ENCODE data around the gene PIGT.

Gene PIGT

GRCh38 chr20:45427236-45428149, 11.6 kb downstream of the PIGT start:
- H3K27me3 Mint-ChIP-seq (ENCODE audit: low read depth): no peaks in the 10 kb centered on the region

GRCh38 chr20:45429618-45430017, 13.7 kb downstream of the PIGT start:
- Mint-ChIP-seq H3K36me3 (ENCODE audit: low read depth) (peaks cover 24% of the 10 kb centered on the region), H3K27ac (no peak overlapping the region), H3K9me3 (no peaks in the 10 kb centered on the region), H3K27me3 (ENCODE audit: low read depth) (no peaks in the 10 kb centered on the region), H3K4me1 (ENCODE audit: low read depth) (peaks cover 6% of the 10 kb centered on the region), H3K4me3 (no peak overlapping the region)
- no peak for DNase-seq (ENCODE audit: low spot score)

More at GRCh38 chr20:45427236-45428149, 11.6 kb downstream of the PIGT start:
- DNase-seq (ENCODE audit: low spot score): no peak
- H3K9me3 Mint-ChIP-seq: no peaks in the 10 kb centered on the region
- peak overlapping the region; percentile 9 for H3K27ac Mint-ChIP-seq
- H3K36me3 Mint-ChIP-seq (ENCODE audit: low read depth): peaks cover 26% of the 10 kb centered on the region
- H3K4me3 Mint-ChIP-seq: no peak overlapping the region
- H3K4me1 Mint-ChIP-seq (ENCODE audit: low read depth): peaks cover 5% of the 10 kb centered on the region

- Mint-ChIP-seq H3K27me3 (ENCODE audit: low read depth) (no peaks in the 10 kb centered on the region), H3K9me3 (no peaks in the 10 kb centered on the region), H3K4me1 (ENCODE audit: low read depth) (peaks cover 16% of the 10 kb centered on the region), H3K27ac (no peak overlapping the region), H3K4me3 (no peak overlapping the region), H3K36me3 (ENCODE audit: low read depth) (peaks cover 14% of the 10 kb centered on the region)
- no peak for DNase-seq (ENCODE audit: low spot score)
Observed at GRCh38 chr20:45432294-45432693, 16.4 kb downstream of the PIGT start.

- no peak for DNase-seq (ENCODE audit: low spot score)
- Mint-ChIP-seq H3K36me3 (ENCODE audit: low read depth) (peaks cover 14% of the 10 kb centered on the region), H3K27ac (no peak overlapping the region), H3K9me3 (no peaks in the 10 kb centered on the region), H3K27me3 (ENCODE audit: low read depth) (no peaks in the 10 kb centered on the region), H3K4me1 (ENCODE audit: low read depth) (peaks cover 16% of the 10 kb centered on the region), H3K4me3 (no peak overlapping the region)
Observed at GRCh38 chr20:45433316-45433715, 17.4 kb downstream of the PIGT start.

GRCh38 chr20:45433976-45434375, 18.0 kb downstream of the PIGT start:
- H3K4me1 Mint-ChIP-seq (ENCODE audit: low read depth): peaks cover 16% of the 10 kb centered on the region
- H3K36me3 Mint-ChIP-seq (ENCODE audit: low read depth): peaks cover 14% of the 10 kb centered on the region
- DNase-seq (ENCODE audit: low spot score): no peak
- H3K4me3 Mint-ChIP-seq: no peak overlapping the region
- H3K27ac Mint-ChIP-seq: no peak overlapping the region
- H3K27me3 Mint-ChIP-seq (ENCODE audit: low read depth): no peaks in the 10 kb centered on the region
- H3K9me3 Mint-ChIP-seq: no peaks in the 10 kb centered on the region

- peak overlapping the region; percentile 84 for H3K4me3 Mint-ChIP-seq
- H3K27ac Mint-ChIP-seq: no peak overlapping the region
- peaks cover 10% of the 10 kb centered on the region for H3K36me3 Mint-ChIP-seq (ENCODE audit: low read depth)
- H3K9me3 Mint-ChIP-seq: no peaks in the 10 kb centered on the region
- H3K4me1 Mint-ChIP-seq (ENCODE audit: low read depth): peaks cover 16% of the 10 kb centered on the region
- peak; percentile 76 for DNase-seq (ENCODE audit: low spot score)
- peaks cover 2% of the 10 kb centered on the region for H3K27me3 Mint-ChIP-seq (ENCODE audit: low read depth)
Observed at GRCh38 chr20:45436732-45437485, 21.0 kb downstream of the PIGT start.

- H3K27me3 Mint-ChIP-seq (ENCODE audit: low read depth): peaks cover 13% of the 10 kb centered on the region
- no peak overlapping the region for H3K4me3 Mint-ChIP-seq
- peaks cover 33% of the 10 kb centered on the region for H3K4me1 Mint-ChIP-seq (ENCODE audit: low read depth)
- H3K36me3 Mint-ChIP-seq (ENCODE audit: low read depth): no peaks in the 10 kb centered on the region
- no peaks in the 10 kb centered on the region for H3K9me3 Mint-ChIP-seq
- no peak overlapping the region for H3K27ac Mint-ChIP-seq
- DNase-seq (ENCODE audit: low spot score): no peak
Observed at GRCh38 chr20:45440424-45440823, 24.5 kb downstream of the PIGT start.

GRCh38 chr20:45440891-45441685, 25.1 kb downstream of the PIGT start:
- Mint-ChIP-seq H3K27me3 (ENCODE audit: low read depth) (peaks cover 19% of the 10 kb centered on the region), H3K27ac (no peak overlapping the region), H3K4me1 (ENCODE audit: low read depth) (peaks cover 39% of the 10 kb centered on the region), H3K9me3 (no peaks in the 10 kb centered on the region), H3K36me3 (ENCODE audit: low read depth) (no peaks in the 10 kb centered on the region), H3K4me3 (no peak overlapping the region)
- no peak for DNase-seq (ENCODE audit: low spot score)

- H3K27me3 Mint-ChIP-seq (ENCODE audit: low read depth): peaks cover 21% of the 10 kb centered on the region
- peaks cover 37% of the 10 kb centered on the region for H3K4me1 Mint-ChIP-seq (ENCODE audit: low read depth)
- H3K9me3 Mint-ChIP-seq: no peaks in the 10 kb centered on the region
- H3K27ac Mint-ChIP-seq: no peak overlapping the region
- H3K36me3 Mint-ChIP-seq (ENCODE audit: low read depth): no peaks in the 10 kb centered on the region
- no peak for DNase-seq (ENCODE audit: low spot score)
- no peak overlapping the region for H3K4me3 Mint-ChIP-seq
Observed at GRCh38 chr20:45441746-45442145, 25.8 kb downstream of the PIGT start.

- DNase-seq (ENCODE audit: low spot score): no peak
- Mint-ChIP-seq H3K9me3 (no peaks in the 10 kb centered on the region), H3K27me3 (ENCODE audit: low read depth) (peaks cover 21% of the 10 kb centered on the region), H3K27ac (no peak overlapping the region), H3K36me3 (ENCODE audit: low read depth) (no peaks in the 10 kb centered on the region), H3K4me1 (ENCODE audit: low read depth) (peaks cover 33% of the 10 kb centered on the region), H3K4me3 (peak overlapping the region; percentile 41)
Observed at GRCh38 chr20:45444050-45444449, 28.1 kb downstream of the PIGT start.

GRCh38 chr20:45445805-45446562, 30.0 kb downstream of the PIGT start:
- Mint-ChIP-seq H3K9me3 (no peaks in the 10 kb centered on the region), H3K4me1 (ENCODE audit: low read depth) (peaks cover 33% of the 10 kb centered on the region), H3K27me3 (ENCODE audit: low read depth) (peaks cover 21% of the 10 kb centered on the region), H3K27ac (no peak overlapping the region), H3K36me3 (ENCODE audit: low read depth) (no peaks in the 10 kb centered on the region), H3K4me3 (no peak overlapping the region)
- DNase-seq (ENCODE audit: low spot score): peak; percentile 33

GRCh38 chr20:45448270-45448669, 32.3 kb downstream of the PIGT start:
- Mint-ChIP-seq H3K27ac (no peak overlapping the region), H3K4me3 (no peak overlapping the region), H3K4me1 (ENCODE audit: low read depth) (peaks cover 31% of the 10 kb centered on the region), H3K9me3 (no peaks in the 10 kb centered on the region), H3K36me3 (ENCODE audit: low read depth) (no peaks in the 10 kb centered on the region), H3K27me3 (ENCODE audit: low read depth) (peaks cover 19% of the 10 kb centered on the region)
- no peak for DNase-seq (ENCODE audit: low spot score)

- no peak for DNase-seq (ENCODE audit: low spot score)
- H3K9me3 Mint-ChIP-seq: no peaks in the 10 kb centered on the region
- H3K4me1 Mint-ChIP-seq (ENCODE audit: low read depth): peaks cover 19% of the 10 kb centered on the region
- peaks cover 17% of the 10 kb centered on the region for H3K27me3 Mint-ChIP-seq (ENCODE audit: low read depth)
- H3K4me3 Mint-ChIP-seq: no peak overlapping the region
- H3K27ac Mint-ChIP-seq: no peak overlapping the region
- no peaks in the 10 kb centered on the region for H3K36me3 Mint-ChIP-seq (ENCODE audit: low read depth)
Observed at GRCh38 chr20:45449528-45449927, 33.6 kb downstream of the PIGT start.
